NCI-H2227 (cell line): Measurements from ENCODE around the gene AGPAT4.
A peak's percentile ranks its signal among the peaks of the same experiment; 100 is the strongest.
"Not testable (repeated sequence)": the region's sequence is repeated elsewhere in the genome, so short reads cannot be mapped to it uniquely, and the experiment has no call there.

Experiments used
- DNase-seq: peaks from one replicate; lab custom pipeline; 2025; ENCODE audit not compliant: unreplicated experiment; lab: John Stamatoyannopoulos, UW

Gene AGPAT4, protein sequence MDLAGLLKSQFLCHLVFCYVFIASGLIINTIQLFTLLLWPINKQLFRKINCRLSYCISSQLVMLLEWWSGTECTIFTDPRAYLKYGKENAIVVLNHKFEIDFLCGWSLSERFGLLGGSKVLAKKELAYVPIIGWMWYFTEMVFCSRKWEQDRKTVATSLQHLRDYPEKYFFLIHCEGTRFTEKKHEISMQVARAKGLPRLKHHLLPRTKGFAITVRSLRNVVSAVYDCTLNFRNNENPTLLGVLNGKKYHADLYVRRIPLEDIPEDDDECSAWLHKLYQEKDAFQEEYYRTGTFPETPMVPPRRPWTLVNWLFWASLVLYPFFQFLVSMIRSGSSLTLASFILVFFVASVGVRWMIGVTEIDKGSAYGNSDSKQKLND

DNA sequence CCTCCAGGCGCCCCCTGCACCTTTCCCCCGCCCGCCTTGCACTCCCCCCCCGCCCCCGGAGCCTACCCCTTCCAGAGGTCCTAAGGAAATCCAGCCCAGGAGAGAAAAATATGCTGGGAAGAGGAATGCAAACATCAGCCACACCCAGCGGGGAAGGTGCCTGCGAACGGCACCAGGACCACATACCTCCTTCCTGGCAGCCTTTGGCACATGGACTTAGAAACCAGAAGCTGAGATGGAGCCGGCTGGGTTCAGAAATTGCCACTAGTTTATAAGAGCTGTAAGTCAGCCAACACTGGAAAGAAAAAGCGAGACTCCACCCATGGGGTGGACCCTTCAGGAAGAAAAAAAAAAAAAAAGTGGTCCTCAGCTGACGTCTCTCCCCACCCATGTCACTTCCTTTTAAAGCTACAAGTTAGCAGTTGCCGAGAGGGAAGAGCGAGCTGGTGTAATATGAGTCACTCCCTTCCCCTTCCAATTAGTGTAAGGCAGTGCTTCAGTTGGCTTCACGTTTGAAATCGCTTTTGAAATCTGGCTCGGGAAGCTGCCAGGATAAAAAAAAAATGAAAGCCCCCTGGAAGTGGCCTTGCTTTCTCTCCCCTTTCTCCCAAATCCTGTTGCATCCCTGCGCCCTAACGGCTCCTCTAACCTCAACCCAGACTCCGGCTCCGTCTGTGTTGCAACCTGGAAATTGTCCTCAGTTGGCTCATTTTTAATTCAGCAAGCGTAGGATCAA is at the start of gene AGPAT4:
AGPAT4 (minus strand) TSS at position 310 of the 736 bp plus-strand sequence. CDS start 41,848 bp downstream, outside the sequence.
- peak; percentile 77 for DNase-seq

DNA sequence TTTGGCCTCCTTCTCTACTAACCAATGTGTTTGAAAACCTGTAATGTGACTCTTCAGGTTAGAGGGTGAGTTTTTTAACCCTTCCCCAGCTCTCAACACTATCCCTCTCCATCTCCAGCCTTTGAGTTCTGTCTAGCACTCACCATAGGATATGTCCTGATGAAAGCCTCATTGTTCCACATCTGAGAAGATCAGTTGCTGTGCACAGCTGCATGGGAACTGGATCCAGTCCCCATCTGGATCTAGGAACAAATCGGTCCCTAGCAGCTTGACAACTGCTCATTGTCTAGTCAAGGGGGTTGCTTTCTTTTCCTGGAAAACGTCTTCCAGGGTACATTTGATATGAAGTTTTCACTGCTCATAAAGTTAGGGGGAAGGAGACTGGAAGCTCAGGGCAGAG is 45.4 kb upstream of the AGPAT4 start:
- no peak for DNase-seq

DNA sequence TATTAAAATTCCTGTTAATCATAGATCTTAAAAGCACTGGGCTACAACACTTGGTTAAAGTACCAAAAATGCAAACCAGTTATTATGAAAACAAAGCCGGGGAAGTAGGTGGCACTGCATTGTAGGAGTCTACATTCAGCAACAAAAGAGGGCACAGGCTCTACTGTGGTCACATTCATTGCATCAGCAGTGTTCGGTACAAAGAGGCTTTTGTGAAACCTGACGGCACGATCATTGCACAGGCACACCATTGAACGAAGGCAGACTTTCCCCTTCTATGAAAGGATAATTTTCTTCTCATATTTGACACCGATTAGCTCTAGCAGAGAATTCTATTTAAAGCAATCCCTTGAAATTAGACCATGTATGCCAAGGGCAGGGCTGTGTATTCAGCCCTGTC is 44.6 kb upstream of the AGPAT4 start:
- no peak for DNase-seq

DNA sequence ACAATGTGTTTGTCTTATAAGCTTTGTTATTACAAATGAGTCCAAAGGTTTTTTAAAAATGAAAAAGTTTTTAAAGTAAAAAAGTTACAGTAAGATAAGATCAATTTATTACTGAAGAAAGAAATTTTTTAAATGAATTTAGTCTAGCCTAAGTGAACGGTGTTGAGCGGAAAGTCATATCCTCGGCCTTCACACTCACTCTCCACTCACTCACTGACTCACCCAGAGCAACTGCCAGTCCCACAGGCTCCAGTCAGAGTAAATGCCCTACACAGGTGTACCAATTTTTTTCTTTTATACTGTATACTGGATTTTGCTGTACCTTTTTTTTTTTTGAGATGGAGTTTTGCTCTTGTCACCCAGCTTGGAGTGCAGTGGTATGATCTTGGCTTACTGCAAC is 42.7 kb upstream of the AGPAT4 start:
- DNase-seq = no peak

DNA sequence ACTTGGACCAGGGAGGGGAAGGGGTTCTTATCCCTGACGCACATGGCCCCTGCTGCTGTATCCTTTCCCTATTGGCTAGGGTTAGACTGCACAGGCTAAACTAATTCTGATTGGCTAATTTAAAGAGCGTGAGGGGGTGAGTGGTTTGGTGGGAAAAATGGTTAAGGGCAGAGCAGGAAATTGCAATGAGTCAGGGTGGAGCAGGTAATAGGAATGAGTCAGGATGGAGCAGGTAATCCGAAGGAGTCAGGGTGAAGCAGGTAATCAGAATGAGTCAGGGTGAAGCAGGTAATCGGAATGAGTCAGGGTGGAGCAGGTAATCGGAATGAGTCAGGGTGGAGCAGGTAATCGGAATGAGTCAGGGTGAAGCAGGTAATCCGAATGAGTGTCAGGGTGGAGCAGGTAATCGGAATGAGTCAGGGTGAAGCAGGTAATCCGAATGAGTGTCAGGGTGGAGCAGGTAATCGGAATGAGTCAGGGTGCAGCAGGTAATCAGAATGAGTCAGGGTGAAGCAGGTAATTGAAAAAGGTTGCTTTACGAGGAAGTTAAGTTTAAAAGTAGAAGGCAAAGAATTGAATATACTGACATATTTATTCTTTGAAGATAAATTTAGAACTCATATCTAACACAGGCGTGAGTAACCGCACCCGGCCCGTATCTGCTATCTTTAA is 41.5 kb upstream of the AGPAT4 start:
- not testable (repeated sequence) for DNase-seq

DNA sequence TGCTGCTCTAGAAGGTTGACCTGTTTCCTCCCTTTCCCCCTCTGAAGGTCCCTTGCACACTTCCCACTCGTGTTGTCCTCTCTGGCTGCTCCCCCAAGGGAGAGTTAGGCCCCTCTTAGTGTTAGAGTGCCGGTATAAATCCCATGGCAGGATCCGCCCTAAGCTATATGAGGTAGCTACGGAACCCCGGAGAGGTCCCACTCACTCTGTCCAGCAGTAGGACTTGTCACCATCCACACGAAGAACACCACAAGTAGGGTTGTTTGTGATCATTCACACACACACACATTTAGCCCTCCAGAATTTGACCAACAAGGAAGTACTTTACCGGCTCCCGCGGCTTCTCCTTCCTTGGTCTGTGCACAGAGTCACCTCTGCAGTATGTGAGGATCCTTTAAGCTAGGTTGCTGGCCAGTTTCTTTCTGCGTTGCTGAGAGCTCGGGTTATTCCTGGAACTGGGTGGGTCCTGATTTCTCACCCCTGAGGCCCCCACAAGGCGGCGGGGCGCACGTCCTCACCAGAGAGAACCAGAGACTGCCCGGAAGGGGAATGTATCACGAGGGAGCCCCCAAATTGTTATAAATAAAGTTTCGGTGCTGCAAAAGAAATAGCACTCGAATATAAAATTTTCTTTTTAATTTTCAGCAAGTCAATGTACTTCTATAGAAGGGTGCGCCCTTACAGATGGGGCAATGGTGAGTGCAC is 40.8 kb upstream of the AGPAT4 start:
- not testable (repeated sequence) for DNase-seq

DNA sequence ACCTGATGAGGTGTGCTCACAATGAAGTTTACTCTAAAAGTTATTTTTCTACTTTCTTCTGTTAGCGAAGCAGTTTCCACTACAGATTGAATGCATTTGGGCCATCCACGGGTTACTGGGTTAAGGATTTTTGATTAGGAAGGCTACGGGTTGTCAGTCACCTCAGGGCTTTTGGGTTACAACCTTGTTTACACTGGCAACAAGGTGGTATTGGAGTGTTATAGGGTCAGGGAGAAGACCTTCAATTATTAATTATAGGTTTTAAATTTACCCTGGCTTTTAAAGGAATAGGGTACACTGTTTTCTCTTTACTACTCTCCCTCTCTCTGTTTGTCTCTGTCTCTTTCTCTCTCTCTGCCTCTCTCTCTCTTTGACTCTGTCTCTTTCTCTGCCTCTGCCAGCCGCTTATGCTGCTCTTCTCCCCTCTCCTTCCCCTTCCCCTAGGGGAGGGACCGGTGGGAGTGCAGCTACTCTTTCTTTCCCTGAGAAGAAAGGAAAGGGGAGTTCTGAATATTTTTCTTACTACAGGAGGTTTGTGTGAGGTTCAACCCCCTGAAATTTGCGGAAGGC is 40.2 kb upstream of the AGPAT4 start:
- no peak for DNase-seq

DNA sequence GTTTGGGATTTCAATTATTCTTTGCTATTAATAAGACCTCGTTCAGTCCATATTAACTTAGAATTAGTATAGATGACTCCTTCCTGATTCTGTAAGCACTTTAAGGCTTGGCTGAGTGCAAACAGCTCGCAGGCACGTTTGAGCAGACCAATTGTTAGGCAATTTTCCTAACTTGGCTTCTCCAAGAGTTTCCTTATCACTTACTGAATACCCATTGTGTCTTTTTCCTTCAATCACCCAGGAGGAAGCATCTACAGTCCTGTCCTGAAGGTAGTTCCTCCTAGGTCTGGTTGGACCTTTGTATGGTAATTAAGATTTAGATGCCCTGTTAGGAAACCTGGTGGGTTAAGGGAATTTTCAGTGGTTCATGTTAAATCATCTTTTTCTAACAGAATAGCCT is 39.6 kb upstream of the AGPAT4 start:
- DNase-seq = not testable (repeated sequence)

DNA sequence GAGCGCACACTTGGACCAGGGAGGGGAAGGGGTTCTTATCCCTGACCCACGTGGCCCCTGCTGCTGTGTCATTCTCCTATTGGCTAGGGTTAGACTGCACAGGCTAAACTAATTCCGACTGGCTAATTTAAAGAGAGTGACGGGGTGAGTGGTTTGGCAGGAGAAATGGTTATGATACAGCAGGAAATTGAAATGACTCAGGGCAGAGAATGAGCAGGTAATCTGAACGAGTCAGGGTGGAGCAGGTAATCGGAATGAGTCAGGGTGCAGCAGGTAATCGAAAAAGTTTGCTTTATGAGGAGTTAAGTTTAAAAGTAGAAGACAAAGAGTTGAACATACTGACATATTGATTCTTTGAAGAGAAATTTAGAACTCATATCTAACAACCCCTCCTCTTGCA is 35.9 kb upstream of the AGPAT4 start:
- DNase-seq = not testable (repeated sequence)

DNA sequence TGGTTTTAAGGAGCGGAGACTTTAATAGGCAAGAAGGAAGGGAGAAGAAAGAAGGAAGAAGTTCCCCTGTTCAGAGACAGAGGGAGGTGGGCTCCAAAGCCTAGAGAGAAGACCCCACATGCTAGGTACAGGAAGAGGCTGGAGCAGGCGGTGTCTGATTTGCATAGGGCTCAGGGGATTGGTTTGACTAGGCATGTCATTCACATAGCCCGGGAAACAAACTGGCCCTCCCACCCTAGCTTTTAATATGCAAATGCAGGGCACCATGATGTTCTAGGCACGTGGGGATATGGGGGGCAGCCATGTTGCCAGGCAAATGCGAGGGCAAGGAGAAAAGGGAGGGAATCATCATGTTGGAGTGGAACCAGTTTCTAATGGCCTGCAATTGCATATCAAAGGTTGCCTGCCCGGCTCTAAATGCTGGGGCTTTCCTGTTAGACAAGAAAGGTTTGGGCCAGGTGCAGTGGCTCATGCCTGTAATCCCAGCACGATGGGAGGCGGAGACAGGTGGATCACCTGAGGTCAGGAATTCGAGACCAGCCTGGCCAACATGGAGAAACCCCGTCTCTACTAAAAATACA is 34.3 kb upstream of the AGPAT4 start:
- no peak for DNase-seq

DNA sequence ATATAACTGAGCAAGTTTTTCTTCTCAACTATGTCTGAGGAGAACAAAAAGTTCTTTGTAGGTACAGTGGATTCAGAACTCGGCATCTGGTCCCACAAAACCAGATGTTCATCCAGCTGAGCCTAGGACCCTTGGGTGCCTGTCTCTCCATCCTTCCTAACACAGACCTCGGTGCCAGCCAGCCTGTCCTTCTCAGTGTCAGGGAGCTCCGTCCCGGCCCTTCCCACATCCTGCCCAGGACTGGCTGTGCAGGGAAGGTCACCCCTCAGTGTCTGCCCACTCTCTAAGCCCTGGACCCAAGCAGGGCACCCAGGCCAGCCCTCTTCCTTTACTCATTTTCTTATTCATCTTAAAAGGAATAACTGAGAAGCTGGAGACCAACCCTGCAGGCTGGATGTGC is 32.0 kb upstream of the AGPAT4 start:
- no peak for DNase-seq

DNA sequence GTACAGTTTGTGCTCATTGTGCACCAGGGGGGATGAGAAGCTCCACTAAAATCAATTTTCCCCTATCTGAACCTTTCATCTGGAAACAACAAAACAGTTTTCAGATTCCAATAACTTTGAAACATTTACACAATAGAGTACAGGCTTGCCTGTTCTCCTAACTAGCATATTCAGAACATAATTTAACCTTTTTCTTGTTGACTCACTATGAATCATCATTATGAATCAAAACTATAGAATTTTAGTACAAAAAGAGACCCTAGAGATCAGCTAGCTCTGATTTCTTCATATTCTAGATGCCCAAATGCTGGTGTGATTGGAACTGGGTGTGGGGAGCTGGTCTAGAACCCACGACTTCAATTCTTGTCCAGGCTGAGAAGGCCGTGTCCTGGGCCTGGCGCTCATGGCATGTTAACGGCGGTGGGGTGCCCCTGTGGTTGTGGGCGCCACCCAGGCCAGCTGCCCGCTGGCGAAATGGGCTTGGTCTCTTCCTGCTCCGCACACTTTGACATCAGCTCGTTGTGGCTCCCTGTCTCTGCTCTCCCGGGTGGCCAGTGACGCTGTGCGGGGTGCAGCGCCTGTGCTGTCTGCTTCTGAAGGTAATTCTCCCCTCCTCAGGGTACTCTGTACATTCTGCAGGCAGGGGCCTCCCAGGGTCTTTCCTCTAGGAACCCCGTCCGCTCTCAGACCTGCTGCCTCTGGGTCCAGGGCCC is 29.9 kb upstream of the AGPAT4 start:
- no peak for DNase-seq

DNA sequence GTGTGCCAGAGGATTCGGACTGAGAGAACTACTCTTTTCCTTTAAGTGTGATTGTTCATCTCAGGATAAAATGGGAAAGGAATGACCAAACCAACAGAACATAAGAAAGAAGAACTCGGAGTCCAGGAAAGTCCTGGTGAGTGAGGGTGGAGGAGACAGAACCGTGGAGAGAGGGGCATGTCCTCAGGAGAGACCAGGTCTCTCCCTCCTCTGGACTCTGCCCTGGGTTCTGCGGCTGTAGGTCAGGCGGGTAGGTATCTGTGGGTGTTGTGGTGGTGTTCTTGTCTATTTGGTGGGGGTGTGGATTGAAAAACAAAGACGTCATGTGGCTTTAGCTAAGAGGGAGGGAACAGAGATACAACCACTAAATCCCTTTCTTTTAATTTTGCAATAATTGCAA is 29.1 kb upstream of the AGPAT4 start:
- DNase-seq = no peak

DNA sequence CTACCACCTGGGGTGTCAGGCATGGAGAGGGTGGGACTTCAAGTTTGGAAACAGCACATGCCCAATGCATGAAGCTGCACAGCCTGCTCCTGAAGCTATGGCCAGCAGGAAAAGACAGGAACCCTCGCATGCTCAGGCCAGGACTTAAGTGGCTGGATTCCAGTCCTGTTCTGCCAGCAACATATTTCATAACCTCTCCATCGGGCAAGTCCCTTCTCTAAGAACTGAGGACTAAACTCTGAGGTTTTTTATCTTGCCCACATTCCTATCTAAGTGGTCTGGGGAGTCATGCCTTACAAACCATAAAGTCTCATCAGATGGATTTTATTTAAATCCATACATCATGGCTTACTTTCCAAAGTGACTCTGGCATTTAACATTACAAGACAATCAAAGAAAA is 27.5 kb upstream of the AGPAT4 start:
- DNase-seq = no peak

DNA sequence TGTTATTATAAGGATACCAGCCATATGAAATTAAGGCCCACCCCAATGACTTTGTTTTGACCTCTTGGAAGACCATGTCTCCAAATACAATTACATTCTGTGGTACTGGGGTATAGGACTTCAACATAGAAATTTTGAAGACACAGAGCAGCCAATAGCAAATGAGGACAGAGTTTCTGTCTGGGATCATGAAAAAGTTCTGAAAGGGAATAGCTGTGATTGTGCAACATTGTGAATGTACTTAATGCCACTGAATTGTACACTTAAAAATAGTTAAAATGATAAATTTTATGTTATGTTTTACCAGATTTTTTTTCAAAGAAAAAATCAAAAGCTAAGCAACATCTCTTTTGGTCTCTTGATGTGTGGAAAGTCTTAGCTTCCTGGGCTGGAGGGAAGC is 27.0 kb upstream of the AGPAT4 start:
- DNase-seq = no peak

DNA sequence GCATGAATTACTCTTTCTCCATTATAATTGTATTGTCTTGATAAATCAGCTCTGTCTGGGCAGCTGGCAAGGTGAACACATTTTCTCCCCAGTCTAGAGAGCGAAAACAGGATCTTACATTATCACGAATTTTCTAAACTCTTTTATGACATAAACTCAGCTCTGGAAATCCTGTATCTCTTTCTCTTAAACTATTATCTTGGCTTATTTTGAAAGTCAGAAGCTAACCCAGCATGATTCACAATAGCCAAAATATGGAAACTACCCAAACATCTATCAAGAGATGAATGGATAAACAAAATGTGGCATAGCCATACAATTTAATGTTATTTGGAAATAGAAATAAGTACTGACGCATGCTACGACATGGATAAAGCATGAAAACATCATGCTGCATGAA is 25.9 kb upstream of the AGPAT4 start:
- no peak for DNase-seq

DNA sequence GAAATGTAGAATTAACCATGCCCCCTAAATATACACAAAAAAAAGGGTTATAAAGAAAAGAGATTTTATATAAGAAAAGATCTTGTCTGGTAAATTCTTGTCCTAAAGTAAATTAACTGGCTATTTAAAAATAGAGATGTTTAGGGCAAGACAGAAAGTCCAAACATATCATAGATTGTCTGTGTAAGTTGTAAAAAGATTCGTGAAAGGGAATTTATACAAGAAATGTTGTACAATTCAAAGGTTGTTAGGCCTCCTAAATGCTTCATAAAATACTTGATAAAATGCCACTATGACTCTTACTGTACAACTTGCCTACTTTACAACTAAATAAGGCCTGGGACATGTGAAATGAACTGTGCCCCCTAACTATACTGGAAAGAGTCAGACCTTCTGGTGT is 21.9 kb upstream of the AGPAT4 start:
- no peak for DNase-seq

DNA sequence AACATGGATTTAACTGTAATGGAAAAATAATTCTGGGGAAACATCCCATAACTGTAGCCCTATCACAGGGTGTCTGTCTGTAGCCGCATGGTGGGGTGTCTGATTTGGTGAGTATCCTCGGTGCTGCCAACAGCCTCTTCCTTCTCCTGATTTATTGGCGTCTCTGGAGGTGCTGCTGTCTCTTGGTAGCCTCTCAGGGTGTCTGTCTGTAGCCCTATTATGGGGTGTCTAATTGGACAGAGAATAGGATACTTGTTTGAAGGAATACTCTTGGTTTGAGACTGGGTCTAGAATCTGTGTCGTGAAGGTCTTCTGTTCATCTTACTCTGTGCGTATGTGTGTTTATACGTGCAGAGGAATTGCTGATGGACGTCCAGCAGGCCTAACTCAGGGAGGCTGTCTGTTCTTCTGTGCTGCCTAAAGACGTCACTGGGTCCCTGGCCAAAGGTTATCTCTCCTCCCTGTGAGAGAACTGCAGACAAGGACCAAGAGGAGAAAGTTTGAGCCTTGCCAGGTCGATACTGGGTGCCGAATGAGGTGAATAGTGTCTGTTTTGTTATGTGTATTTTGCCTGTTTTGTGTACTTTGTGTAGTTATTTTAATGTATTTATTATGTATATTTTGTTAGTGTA is 18.9 kb upstream of the AGPAT4 start:
- no peak for DNase-seq

DNA sequence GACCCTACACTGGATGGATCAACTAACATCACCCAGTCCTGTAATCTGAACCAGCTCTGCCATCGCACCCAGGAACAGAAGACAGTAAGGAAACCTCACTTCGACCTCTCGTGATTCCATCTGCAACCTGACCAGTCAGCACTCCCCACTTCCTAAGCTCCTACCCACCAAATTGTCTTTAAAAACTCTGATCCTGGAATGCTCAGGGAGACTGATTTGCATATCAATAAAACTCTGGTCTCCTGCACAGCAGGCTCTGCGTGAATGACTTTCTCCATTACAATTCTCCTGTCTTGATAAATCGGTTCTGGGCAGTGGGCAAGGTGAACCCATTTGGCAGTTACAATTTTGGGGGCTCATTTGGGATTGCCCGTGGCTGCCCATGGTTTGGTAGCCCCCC is 18.3 kb upstream of the AGPAT4 start:
- no peak for DNase-seq

DNA sequence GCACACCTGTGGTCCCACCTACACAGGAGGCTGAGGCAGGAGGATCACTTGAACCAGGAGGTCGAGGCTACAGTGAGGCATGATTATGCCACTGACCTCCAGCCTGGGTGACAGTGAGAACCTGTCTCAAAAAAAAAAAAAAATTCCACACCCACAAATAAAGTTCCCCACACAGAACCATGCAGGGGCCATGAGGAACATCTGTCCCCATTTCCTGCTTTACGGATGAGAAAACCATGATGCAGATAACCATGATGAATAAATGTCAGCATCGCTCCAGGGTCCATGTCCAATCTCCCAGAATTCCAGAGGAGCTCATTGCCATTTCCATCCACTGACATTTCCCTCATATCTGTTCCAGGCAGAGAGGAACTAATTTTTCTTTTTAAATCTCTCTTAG is 16.9 kb upstream of the AGPAT4 start:
- DNase-seq = no peak
